Stimulated activated CD8-positive, alpha-beta memory T cell treated with anti-CD3 and anti-CD28 coated beads, Interleukin-15, amount 100 ng/mL, for 48 hours (primary cell): ENCODE data around the gene DPYD.

Experiments
- DNase-seq, 2 donors: peaks; one replicate each; pipeline ENCODE4 v3.0.0-alpha.2; 2020; ENCODE audit warnings: low read depth in 2 of 2

DPYD gene

GRCh38 chr1:97533358-97533757 is 387.5 kb downstream of the DPYD start:
- DNase-seq: no peak

- DNase-seq: no peak
Measured at GRCh38 chr1:97529600-97529999, 391.2 kb downstream of the DPYD start.

GRCh38 chr1:97524211-97524610 is 396.6 kb downstream of the DPYD start:
- DNase-seq: no peak

GRCh38 chr1:97516588-97516987 is 404.2 kb downstream of the DPYD start:
- no peak for DNase-seq

GRCh38 chr1:97508653-97509218 is 412.1 kb downstream of the DPYD start:
- DNase-seq: no peak

GRCh38 chr1:97507863-97508262 is 413.0 kb downstream of the DPYD start:
- no peak for DNase-seq

- DNase-seq: no peak
Measured at GRCh38 chr1:97506368-97506767, 414.5 kb downstream of the DPYD start.

GRCh38 chr1:97505816-97506215 is 415.0 kb downstream of the DPYD start:
- no peak for DNase-seq

GRCh38 chr1:97505289-97505688 is 415.5 kb downstream of the DPYD start:
- no peak for DNase-seq

GRCh38 chr1:97502360-97502759 is 418.5 kb downstream of the DPYD start:
- no peak for DNase-seq

- DNase-seq: no peak
Measured at GRCh38 chr1:97501628-97502027, 419.2 kb downstream of the DPYD start.

GRCh38 chr1:97500760-97501159 is 420.1 kb downstream of the DPYD start:
- no peak for DNase-seq

GRCh38 chr1:97499667-97500066 is 421.2 kb downstream of the DPYD start:
- no peak for DNase-seq

- no peak for DNase-seq
Measured at GRCh38 chr1:97489834-97490233, 431.0 kb downstream of the DPYD start.

GRCh38 chr1:97488530-97488929 is 432.3 kb downstream of the DPYD start:
- no peak for DNase-seq

- no peak for DNase-seq
Measured at GRCh38 chr1:97482022-97482421, 438.8 kb downstream of the DPYD start.

GRCh38 chr1:97467445-97467844 is 453.4 kb downstream of the DPYD start:
- no peak for DNase-seq

- no peak for DNase-seq
Measured at GRCh38 chr1:97464305-97464704, 456.5 kb downstream of the DPYD start.

- DNase-seq: no peak
Measured at GRCh38 chr1:97461782-97462181, 459.1 kb downstream of the DPYD start.

GRCh38 chr1:97457446-97458089 is 463.3 kb downstream of the DPYD start:
- DNase-seq: no peak

GRCh38 chr1:97451944-97452343 is 468.9 kb downstream of the DPYD start:
- no peak for DNase-seq

GRCh38 chr1:97451046-97451826 is 469.6 kb downstream of the DPYD start:
- no peak for DNase-seq

GRCh38 chr1:97441966-97442365 is 478.9 kb downstream of the DPYD start:
- no peak for DNase-seq
